Bronchial epithelial cell (primary cell): Measurements from ENCODE around the gene TMC5. TPM values are rescaled to one million over a fixed set of nuclear protein-coding genes. Genes with fewer than 3 reads are reported as not detected.
"Not testable (repeated sequence)": the region's sequence is repeated elsewhere in the genome, so short reads cannot be mapped to it uniquely, and the experiment has no call there.

ENCODE experiments used
- DNase-seq: peaks from one replicate; pipeline ENCODE4 v3.0.0-alpha.2; 2010; ENCODE audit warnings: low read depth
- FAIRE-seq: peaks from 2 replicates; lab custom pipeline; 2011; peaks lifted over from hg19 to GRCh38; lab: Jason Lieb, UNC
- H3K27me3 ChIP-seq: 2 replicates; pipeline ENCODE4 v1.5.1; 2011; ENCODE audit warnings: low read length; ENCODE audit not compliant: control insufficient read depth, insufficient read depth
- H3K36me3 ChIP-seq: 2 replicates; pipeline ENCODE4 v1.5.1; 2011; ENCODE audit warnings: low read length; ENCODE audit not compliant: control insufficient read depth, insufficient read depth
- H3K4me3 ChIP-seq: 2 replicates; pipeline ENCODE4 v1.5.1; 2011; ENCODE audit warnings: mild to moderate bottlenecking, low read depth, low read length, control low read depth
- total RNA-seq: library from RNA; depleted of rRNA; stranded (reverse); fragments of >200 nt; gene quantifications from 2 replicates; pipeline ENCODE4 v1.2.1, GENCODE V29; 2014
- TF ChIP-seq, protein P1 (sequence below): IDR thresholded peaks from 2 replicates; pipeline ENCODE4 v1.5.1; 2011; ENCODE audit warnings: mild to moderate bottlenecking, moderate library complexity, low read length, control low read depth, inconsistent platforms; ENCODE audit not compliant: insufficient read depth, severe bottlenecking

TMC5 gene
- total RNA-seq, 1 donor from 2014 or later = 0.26 TPM

GRCh38 chr16:19540241-19540970 is 122.7 kb downstream of the TMC5 start:
- no peak for FAIRE-seq
- H3K36me3 ChIP-seq = peaks cover 3% of the 10 kb centered on the region

GRCh38 chr16:19542138-19542821 is 124.6 kb downstream of the TMC5 start:
- DNase-seq (peak; percentile 48), FAIRE-seq (no peak)
- Histone ChIP-seq H3K4me3 (no peak overlapping the region), H3K27me3 (no peaks in the 10 kb centered on the region), H3K36me3 (no peaks in the 10 kb centered on the region)
- TF ChIP-seq, protein P1, sequence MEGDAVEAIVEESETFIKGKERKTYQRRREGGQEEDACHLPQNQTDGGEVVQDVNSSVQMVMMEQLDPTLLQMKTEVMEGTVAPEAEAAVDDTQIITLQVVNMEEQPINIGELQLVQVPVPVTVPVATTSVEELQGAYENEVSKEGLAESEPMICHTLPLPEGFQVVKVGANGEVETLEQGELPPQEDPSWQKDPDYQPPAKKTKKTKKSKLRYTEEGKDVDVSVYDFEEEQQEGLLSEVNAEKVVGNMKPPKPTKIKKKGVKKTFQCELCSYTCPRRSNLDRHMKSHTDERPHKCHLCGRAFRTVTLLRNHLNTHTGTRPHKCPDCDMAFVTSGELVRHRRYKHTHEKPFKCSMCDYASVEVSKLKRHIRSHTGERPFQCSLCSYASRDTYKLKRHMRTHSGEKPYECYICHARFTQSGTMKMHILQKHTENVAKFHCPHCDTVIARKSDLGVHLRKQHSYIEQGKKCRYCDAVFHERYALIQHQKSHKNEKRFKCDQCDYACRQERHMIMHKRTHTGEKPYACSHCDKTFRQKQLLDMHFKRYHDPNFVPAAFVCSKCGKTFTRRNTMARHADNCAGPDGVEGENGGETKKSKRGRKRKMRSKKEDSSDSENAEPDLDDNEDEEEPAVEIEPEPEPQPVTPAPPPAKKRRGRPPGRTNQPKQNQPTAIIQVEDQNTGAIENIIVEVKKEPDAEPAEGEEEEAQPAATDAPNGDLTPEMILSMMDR = no peak

More at GRCh38 chr16:19540241-19540970, 122.7 kb downstream of the TMC5 start:
- TF ChIP-seq, protein P1 = no peak
- Histone ChIP-seq H3K27me3 (no peaks in the 10 kb centered on the region), H3K4me3 (no peak overlapping the region)
- DNase-seq = no peak

- not testable (repeated sequence) for DNase-seq, H3K36me3 ChIP-seq, H3K4me3 ChIP-seq, FAIRE-seq, H3K27me3 ChIP-seq
Observed at GRCh38 chr16:19543278-19543996, 125.8 kb downstream of the TMC5 start.

DNA sequence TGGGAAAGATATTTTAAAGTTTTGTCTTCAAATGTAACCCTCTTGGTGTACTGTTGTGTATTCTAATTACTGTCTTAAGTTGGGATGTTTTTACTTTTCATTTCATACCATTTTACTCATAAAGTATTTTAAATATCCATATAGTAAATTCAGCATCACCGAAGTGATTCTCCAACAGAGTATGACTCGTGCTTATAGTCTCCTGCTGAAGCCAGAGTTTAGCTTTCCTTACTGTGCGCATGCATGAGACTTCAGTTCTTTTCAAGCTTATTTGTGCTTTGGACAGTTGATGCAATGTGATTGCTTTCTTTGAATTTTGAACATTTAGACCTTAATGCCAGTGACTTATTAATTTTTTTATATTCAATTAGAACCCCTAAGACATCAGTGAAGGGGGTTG is 130.5 kb downstream of the TMC5 start:
- Histone ChIP-seq H3K4me3 (no peak overlapping the region), H3K36me3 (no peaks in the 10 kb centered on the region), H3K27me3 (no peaks in the 10 kb centered on the region)
- DNase-seq = no peak
- TF ChIP-seq, protein P1 = no peak
- FAIRE-seq = no peak

Other genes starting within 250 kb of the TMC5 start
- 1.1 and 1.3 TPM in 2 replicates for gene SYT17, start 249.6 kb upstream of the TMC5 start, total RNA-seq
- not detected in 2 replicates for gene CLEC19A, start 132.2 kb upstream of the TMC5 start, total RNA-seq
- gene GDE1, start 104.2 kb downstream of the TMC5 start, total RNA-seq = 111 and 124 TPM in 2 replicates
- 3.9 and 10.8 TPM in 2 replicates for gene CCP110, start 106.1 kb downstream of the TMC5 start, total RNA-seq
- gene VPS35L, start 137.8 kb downstream of the TMC5 start, total RNA-seq = 6.8 and 14.7 TPM in 2 replicates